HepG2 (cell line): ENCODE measurements around the gene CYP17A1. TPM values are rescaled to one million over a fixed set of nuclear protein-coding genes. Genes with fewer than 3 reads are reported as not detected.
A peak's percentile ranks its signal among the peaks of the same experiment; 100 is the strongest.

Source experiments
- CENPBD1 ChIP-seq: sonication (generic); formaldehyde crosslinking; IDR thresholded peaks from 2 replicates; pipeline ENCODE4 v1.8.0; 2022; ENCODE audit warnings: missing genetic modification reagents, low read depth, mild to moderate bottlenecking, borderline replicate concordance
- CERS6 ChIP-seq: sonication (generic); formaldehyde crosslinking; IDR thresholded peaks from 2 replicates; pipeline ENCODE4 v1.5.0; 2020; ENCODE audit warnings: missing genetic modification reagents
- E2F2 ChIP-seq: sonication (generic); formaldehyde crosslinking; IDR thresholded peaks from 2 replicates; pipeline ENCODE4 v1.4.0; 2020; ENCODE audit warnings: missing genetic modification reagents, borderline replicate concordance
- FOSL2 ChIP-seq: sonication (generic); formaldehyde crosslinking; IDR thresholded peaks from 2 replicates; pipeline ENCODE4 v1.4.0; 2020; ENCODE audit warnings: missing genetic modification reagents
- HHEX ChIP-seq: IDR thresholded peaks from 2 replicates; pipeline ENCODE4 v1.6.1; 2016; ENCODE audit warnings: control low read depth
- HMG20A ChIP-seq: IDR thresholded peaks from 2 replicates; pipeline ENCODE4 v1.6.1; 2016; ENCODE audit warnings: borderline replicate concordance
- ISL2 ChIP-seq: sonication (generic); formaldehyde crosslinking; IDR thresholded peaks from 2 replicates; pipeline ENCODE4 v1.5.0; 2020; ENCODE audit warnings: missing genetic modification reagents
- JARID2 ChIP-seq: sonication (generic); formaldehyde crosslinking; IDR thresholded peaks from 2 replicates; pipeline ENCODE4 v1.8.1; 2023; ENCODE audit warnings: missing genetic modification reagents, inconsistent platforms; ENCODE audit not compliant: insufficient replicate concordance
- MAZ ChIP-seq, 2 experiments: sonication (generic) in 1 of 2; formaldehyde crosslinking in 1 of 2; IDR thresholded peaks; 2 replicates each; pipeline versions ENCODE4 v1.5.0 to v1.6.1; 2012 to 2020; ENCODE audit warnings: low read depth in 2 of 2, mild to moderate bottlenecking in 2 of 2, borderline replicate concordance in 1 of 2, improper control_type of control experiment in 1 of 2, low read length in 1 of 2, missing genetic modification reagents in 1 of 2, moderate library complexity in 1 of 2
- MTA3 ChIP-seq: sonication (generic); formaldehyde crosslinking; IDR thresholded peaks from 2 replicates; pipeline ENCODE4 v1.4.0; 2020; ENCODE audit warnings: missing genetic modification reagents
- MXD3 ChIP-seq: IDR thresholded peaks from 2 replicates; pipeline ENCODE4 v1.6.1; 2016; ENCODE audit warnings: mild to moderate bottlenecking, missing biosample characterization, missing genetic modification reagents
- NAIF1 ChIP-seq: sonication (generic); formaldehyde crosslinking; IDR thresholded peaks from 2 replicates; pipeline ENCODE4 v1.5.0; 2020; ENCODE audit warnings: mild to moderate bottlenecking, missing genetic modification reagents, borderline replicate concordance
- PAXIP1 ChIP-seq: sonication (generic); formaldehyde crosslinking; conservative IDR thresholded peaks from 2 replicates; pipeline ENCODE4 v1.4.0; 2020; ENCODE audit warnings: mild to moderate bottlenecking, missing genetic modification reagents, moderate library complexity
- RAD21 ChIP-seq: fragments of 450-650 bp; formaldehyde crosslinking; IDR thresholded peaks from 2 replicates; pipeline ENCODE4 v1.5.0; 2020; ENCODE audit warnings: mild to moderate bottlenecking
- SIN3B ChIP-seq: fragments of 150-350 bp; IDR thresholded peaks from 2 replicates; pipeline ENCODE4 v1.6.1; 2014; ENCODE audit warnings: low read length
- SRSF4 ChIP-seq: fragments of 200-400 bp; formaldehyde crosslinking; IDR thresholded peaks from one replicate; pipeline ENCODE4 v1.6.1; 2018; ENCODE audit warnings: mild to moderate bottlenecking, low read depth, low read length, moderate library complexity; ENCODE audit not compliant: poor library complexity, severe bottlenecking
- ZMYM3 ChIP-seq: sonication (generic); formaldehyde crosslinking; IDR thresholded peaks from 2 replicates; pipeline ENCODE4 v1.5.1; 2020; ENCODE audit warnings: mild to moderate bottlenecking, missing genetic modification reagents
- ZNF136 ChIP-seq: sonication (generic); formaldehyde crosslinking; IDR thresholded peaks from 2 replicates; pipeline ENCODE4 v1.8.1; 2022; ENCODE audit warnings: low read depth, mild to moderate bottlenecking, moderate library complexity, missing genetic modification reagents
- ZNF350 ChIP-seq: sonication (generic); formaldehyde crosslinking; IDR thresholded peaks from 2 replicates; pipeline ENCODE4 v1.4.0; 2020; ENCODE audit warnings: mild to moderate bottlenecking, low read depth, missing genetic modification reagents, borderline replicate concordance
- polyA plus RNA-seq, 8 experiments: library from polyadenylated mRNA; depleted of rRNA in 3 of 8; stranded (reverse) in 7 of 8; unstranded in 1 of 8; fragments of >200 nt; fragmentation: Illumina TruSeq in 4 of 8; extraction: Trizol in 4 of 8; gene quantifications; 2 replicates each; pipeline versions ENCODE4 v1.2.1 to v1.2.3, GENCODE V29; 2011 to 2016; ENCODE audit warnings: low read depth in 4 of 8, missing spikeins in 1 of 8, mixed read lengths in 1 of 8; ENCODE audit not compliant: insufficient read depth in 1 of 8
- total RNA-seq, 5 experiments: library from RNA; depleted of rRNA; stranded (reverse); fragments of >200 nt; fragmentation: Illumina TruSeq; extraction: Trizol; gene quantifications; 2 replicates each; pipeline ENCODE4 v1.2.3, GENCODE V29; 2016; ENCODE audit warnings: low read depth in 1 of 5

The CYP17A1 gene
- total and polyA plus RNA-seq, 2 of the 13 experiments (the other 11 are each of a cell fraction or from before 2014, with no cell fraction given), result 0.13 to 1.1 TPM

GRCh38 chr10:102814873-102815661, 22.1 kb downstream of the CYP17A1 start (continued):
- no peak for TF ChIP-seq MTA3 (CRISPR knock-in tag)
- peak; percentile 85 for TF ChIP-seq FOSL2 (CRISPR knock-in tag)
- no peak for TF ChIP-seq ZNF136
- TF ChIP-seq CENPBD1 (CRISPR knock-in tag), result no peak
- TF ChIP-seq HMG20A (CRISPR knock-in tag), result peak; percentile 82
- TF ChIP-seq CERS6 (CRISPR knock-in tag), result no peak
- TF ChIP-seq PAXIP1 (CRISPR knock-in tag), result peak; percentile 84
- TF ChIP-seq NAIF1 (CRISPR knock-in tag), result peak; percentile 77; the same call in 1 of the 2 replicates
- no peak for TF ChIP-seq JARID2
- TF ChIP-seq SRSF4, result no peak
- TF ChIP-seq SIN3B, result no peak
- no peak for TF ChIP-seq MAZ (IDR thresholded peaks at IDR 0.05; ENCODE audit: borderline replicate concordance, low read depth, low read length)
- TF ChIP-seq MAZ (CRISPR knock-in tag; IDR thresholded peaks at IDR 0.05; ENCODE audit: low read depth), result peak; percentile 49; the same call in 1 of the 2 replicates
- TF ChIP-seq RAD21 (CRISPR knock-in tag), result no peak
- TF ChIP-seq MXD3 (CRISPR knock-in tag), result no peak
- peak; percentile 21 for TF ChIP-seq ZMYM3 (CRISPR knock-in tag)
- peak; percentile 59; the same call in 1 of the 2 replicates for TF ChIP-seq ISL2
- TF ChIP-seq ZNF350 (CRISPR knock-in tag), result peak; percentile 63; the same call in 1 of the 2 replicates
- peak; percentile 47; the same call in 1 of the 2 replicates for TF ChIP-seq HHEX (CRISPR knock-in tag)
- no peak for TF ChIP-seq E2F2 (CRISPR knock-in tag)
